LNCaP clone FGC (cell line): ENCODE data around the gene LTBP2.

ENCODE experiments used
- DNase-seq: peaks from one replicate; pipeline ENCODE4 v3.0.0-alpha.2; 2011; ENCODE audit warnings: low read depth
- H3K4me3 ChIP-seq: 2 replicates; pipeline ENCODE4 v1.5.1; 2011; ENCODE audit warnings: mild to moderate bottlenecking, low read depth, low read length, control low read depth
- TF ChIP-seq, protein P1 (sequence below): IDR thresholded peaks from 2 replicates; pipeline ENCODE4 v1.5.1; 2012; ENCODE audit warnings: mild to moderate bottlenecking; ENCODE audit not compliant: control insufficient read depth, insufficient read depth; ENCODE audit errors: extremely low read depth

The LTBP2 gene

DNA sequence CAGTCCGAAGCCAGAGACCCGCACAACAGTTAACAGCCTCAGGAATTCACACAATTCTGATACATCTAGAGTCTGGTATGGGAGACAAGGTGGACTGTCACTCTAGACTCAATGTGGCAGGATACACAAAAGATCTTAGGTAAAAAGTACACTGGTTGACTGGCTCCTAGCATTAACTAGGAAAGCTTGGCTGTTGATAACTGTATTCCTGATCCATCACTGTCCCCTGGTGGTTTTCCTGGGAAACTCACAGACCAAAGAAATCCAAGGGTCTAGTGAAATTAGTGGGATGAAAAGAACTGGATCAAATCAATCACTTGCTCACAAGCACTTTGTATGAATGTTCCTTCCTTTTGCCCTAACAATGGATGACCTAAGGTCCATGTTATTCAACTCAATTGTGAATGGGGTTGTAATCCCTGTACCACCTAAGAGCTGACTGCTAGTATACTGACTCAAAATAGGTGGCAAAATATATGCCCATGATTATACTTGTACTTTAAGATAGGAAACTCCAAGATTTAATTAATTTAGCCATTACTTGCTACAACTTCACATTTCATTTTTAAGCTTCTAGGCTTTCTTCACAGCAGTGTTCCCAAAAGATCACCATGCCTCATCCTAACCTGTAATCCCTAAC lies 132.9 kb downstream of the LTBP2 start:
- TF ChIP-seq, protein P1, sequence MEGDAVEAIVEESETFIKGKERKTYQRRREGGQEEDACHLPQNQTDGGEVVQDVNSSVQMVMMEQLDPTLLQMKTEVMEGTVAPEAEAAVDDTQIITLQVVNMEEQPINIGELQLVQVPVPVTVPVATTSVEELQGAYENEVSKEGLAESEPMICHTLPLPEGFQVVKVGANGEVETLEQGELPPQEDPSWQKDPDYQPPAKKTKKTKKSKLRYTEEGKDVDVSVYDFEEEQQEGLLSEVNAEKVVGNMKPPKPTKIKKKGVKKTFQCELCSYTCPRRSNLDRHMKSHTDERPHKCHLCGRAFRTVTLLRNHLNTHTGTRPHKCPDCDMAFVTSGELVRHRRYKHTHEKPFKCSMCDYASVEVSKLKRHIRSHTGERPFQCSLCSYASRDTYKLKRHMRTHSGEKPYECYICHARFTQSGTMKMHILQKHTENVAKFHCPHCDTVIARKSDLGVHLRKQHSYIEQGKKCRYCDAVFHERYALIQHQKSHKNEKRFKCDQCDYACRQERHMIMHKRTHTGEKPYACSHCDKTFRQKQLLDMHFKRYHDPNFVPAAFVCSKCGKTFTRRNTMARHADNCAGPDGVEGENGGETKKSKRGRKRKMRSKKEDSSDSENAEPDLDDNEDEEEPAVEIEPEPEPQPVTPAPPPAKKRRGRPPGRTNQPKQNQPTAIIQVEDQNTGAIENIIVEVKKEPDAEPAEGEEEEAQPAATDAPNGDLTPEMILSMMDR, result peak; percentile 81
- DNase-seq, result no peak
- H3K4me3 ChIP-seq, result no peak overlapping the region

DNA sequence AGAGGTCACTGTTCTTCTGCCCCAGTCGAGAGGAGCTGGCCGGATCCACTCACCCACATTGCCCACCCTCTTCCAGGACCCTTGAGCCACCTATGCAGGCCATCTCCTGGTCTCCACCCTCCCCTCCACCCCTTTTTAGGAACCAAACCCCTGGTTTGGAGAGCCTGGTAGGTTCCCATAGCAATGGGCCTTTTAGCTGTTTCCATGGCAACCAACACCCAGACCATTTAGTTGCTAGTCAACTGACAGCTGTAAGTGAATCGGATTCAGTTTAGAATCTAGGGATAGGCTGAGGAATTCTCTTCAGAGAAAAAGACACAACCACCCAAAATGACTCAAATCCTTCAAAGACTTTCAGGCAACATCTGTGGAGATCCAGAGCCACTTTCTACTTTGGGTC lies 135.4 kb downstream of the LTBP2 start:
- DNase-seq, result no peak
- TF ChIP-seq, protein P1, result no peak

DNA sequence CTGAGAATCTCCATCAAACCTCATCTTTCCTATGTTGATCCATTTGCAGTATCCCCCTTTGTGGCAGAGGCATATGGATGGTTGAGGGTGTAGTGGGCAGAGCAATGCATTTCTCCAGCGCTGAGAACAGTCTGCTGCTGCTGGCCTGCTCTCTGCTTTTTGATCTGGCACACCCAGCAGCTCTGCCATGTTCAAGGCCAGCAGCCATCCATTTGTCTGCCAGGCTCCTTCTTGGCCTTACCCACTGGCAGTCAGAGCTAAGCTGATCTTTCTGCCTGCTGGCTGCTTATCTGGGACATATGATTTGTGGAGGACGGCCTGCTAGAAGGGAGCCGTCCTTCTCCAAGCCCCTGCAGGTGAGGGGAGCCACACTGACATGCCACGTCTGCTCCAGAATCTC lies 135.9 kb downstream of the LTBP2 start:
- H3K4me3 ChIP-seq, result no peak overlapping the region
- TF ChIP-seq, protein P1, result no peak
- DNase-seq, result no peak

More for the DNA sequence above, 135.4 kb downstream of the LTBP2 start:
- no peak overlapping the region for H3K4me3 ChIP-seq

DNA sequence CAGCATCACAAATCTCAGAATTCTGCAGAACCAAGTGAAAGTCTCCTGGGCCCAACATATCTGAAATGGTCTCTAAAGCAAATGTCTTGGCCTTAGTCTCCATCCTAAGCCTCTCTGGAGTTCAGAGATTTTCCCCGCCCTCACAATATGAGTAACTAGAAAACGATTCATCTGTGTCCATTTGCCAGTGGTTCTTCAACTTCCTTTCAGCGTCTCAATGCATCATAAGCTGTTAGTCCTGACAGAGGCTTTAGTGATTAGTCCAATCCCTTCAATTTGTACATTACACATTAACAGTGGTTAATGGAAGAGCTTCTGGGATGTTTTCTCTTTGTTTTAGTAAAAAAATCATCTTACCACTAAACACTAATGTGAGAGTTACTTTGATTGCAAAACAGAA lies 136.4 kb downstream of the LTBP2 start:
- TF ChIP-seq, protein P1, result no peak
- H3K4me3 ChIP-seq, result no peak overlapping the region
- DNase-seq, result no peak

DNA sequence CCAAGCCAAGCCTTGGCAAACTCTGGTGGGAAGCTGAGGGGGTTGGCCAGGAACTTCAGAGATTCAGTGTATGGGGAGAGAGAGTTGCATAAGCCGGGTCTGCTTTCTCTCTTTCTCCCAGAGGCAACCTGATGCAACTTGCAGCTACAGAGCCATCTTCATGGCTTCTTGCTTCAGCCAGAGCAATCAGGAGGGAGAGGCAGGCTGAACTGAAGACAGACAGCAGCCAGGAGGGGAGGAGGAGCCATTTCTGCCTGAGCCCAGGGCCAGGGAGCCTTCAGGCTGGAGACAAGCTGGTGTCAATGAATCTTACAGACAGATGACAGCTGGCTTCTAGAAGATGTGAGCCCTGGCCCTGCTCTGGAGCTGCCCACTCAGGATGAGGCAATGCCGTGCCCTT lies 137.7 kb downstream of the LTBP2 start:
- no peak overlapping the region for H3K4me3 ChIP-seq
- TF ChIP-seq, protein P1, result no peak
- DNase-seq, result no peak

DNA sequence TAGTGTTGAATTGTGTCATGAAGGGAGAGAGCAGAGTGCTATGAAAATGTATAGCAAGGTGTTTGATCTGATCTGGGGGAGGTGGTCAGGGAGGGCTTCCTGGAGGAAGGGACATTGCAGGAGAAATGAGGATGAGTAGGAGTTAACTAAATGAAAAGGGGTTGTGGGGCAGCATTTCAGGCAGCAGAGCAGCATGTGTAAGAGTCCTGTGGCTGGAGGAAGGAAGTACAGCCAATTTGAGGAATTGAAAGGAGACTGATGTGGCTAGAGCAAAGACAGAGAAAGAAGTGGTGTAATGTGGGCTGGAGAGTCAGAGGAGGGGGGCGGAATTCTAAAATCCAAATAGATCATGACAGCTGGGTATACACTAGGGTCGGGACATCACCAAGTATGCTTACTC lies 139.4 kb downstream of the LTBP2 start:
- TF ChIP-seq, protein P1, result no peak
- DNase-seq, result no peak
- H3K4me3 ChIP-seq, result no peak overlapping the region

DNA sequence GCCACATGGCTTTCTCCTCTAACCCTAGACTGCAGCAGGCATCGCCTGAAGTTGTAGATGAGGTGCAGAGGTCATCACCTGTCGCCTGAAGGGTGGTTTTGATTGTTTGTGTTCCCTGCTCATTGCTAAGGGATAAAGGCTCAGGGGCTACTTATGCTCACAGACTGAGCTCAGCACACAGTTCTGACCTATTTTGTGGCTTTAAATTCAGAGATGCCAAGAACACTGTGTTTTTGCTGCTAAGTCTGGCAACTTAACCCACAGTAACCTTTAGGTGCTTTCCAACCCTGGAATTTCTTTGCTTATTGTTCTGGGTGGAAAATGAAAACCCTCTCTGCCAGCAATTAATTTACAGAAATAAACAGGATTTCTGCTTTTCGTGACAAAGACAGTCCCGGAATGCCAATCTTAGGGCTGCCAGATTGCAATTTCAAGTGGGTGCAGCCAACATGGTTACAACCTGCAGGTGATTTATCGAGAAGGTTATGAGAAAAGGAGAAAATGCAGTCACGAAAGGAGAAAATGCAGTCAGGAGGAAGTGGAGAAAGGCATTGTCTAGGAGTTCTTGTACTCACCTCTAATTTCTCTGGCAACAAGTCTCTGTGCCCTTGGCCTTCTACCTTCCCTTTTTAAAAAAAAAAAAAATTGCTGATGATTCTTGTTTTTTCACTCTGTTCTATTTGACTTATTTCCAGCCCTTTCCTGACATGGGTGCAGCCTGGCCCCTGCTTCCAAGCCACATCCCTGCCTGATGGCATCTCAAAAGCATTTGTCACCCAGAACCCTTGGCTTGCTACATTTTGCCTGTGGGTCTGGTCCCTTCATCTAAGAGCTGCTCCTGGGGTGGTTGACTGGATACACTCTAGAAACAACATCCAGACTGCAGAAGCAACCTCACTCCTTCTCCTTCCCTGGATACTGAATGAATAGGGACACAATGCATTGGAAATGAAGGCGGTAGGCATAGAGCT lies 142.2 kb downstream of the LTBP2 start:
- TF ChIP-seq, protein P1, result no peak
- no peak for DNase-seq
- no peak overlapping the region for H3K4me3 ChIP-seq
